HG02885 (cell line): ENCODE results near the gene C5AR1.
"Not testable (repeated sequence)": the region's sequence is repeated elsewhere in the genome, so short reads cannot be mapped to it uniquely, and the experiment has no call there.

Experiments
- ATAC-seq: cut with Tn5 transposase; IDR thresholded peaks from one replicate; pipeline ENCODE4 v1.9.1; 2021; ENCODE audit warnings: mild to moderate bottlenecking; ENCODE audit not compliant: unreplicated experiment, poor library complexity

The C5AR1 gene

GRCh38 chr19:47309608-47310007 lies at the start of gene C5AR1:
C5AR1 (plus strand) TSS chr19:47309861; CDS start chr19:47309896, 35 bp downstream.
- ATAC-seq = no peak

GRCh38 chr19:47260476-47260875 lies 49.2 kb upstream of the C5AR1 start:
- ATAC-seq = no peak

GRCh38 chr19:47261946-47262793 lies 47.5 kb upstream of the C5AR1 start:
- peak; percentile 63 for ATAC-seq

GRCh38 chr19:47264629-47265028 lies 45.0 kb upstream of the C5AR1 start:
- no peak for ATAC-seq

- no peak for ATAC-seq
These were observed 43.2 kb upstream of the C5AR1 start for GRCh38 chr19:47266401-47266941.

- ATAC-seq = no peak
These were observed 42.3 kb upstream of the C5AR1 start for GRCh38 chr19:47267350-47267759.

GRCh38 chr19:47268028-47268427 lies 41.6 kb upstream of the C5AR1 start:
- no peak for ATAC-seq

GRCh38 chr19:47269596-47269995 lies 40.1 kb upstream of the C5AR1 start:
- no peak for ATAC-seq

- ATAC-seq = no peak
These were observed 39.3 kb upstream of the C5AR1 start for GRCh38 chr19:47270408-47270807.

- no peak for ATAC-seq
These were observed 37.7 kb upstream of the C5AR1 start for GRCh38 chr19:47271949-47272348.

- ATAC-seq = no peak
These were observed 37.0 kb upstream of the C5AR1 start for GRCh38 chr19:47272448-47273312.

GRCh38 chr19:47273313-47274070 lies 36.2 kb upstream of the C5AR1 start:
- peak; percentile 64 for ATAC-seq

GRCh38 chr19:47274071-47274890 lies 35.4 kb upstream of the C5AR1 start, which contains the start of gene INAFM1:
INAFM1 (plus strand) TSS chr19:47274885; CDS start chr19:47274920, 35 bp downstream.
- ATAC-seq = peak; percentile 64

- peak; percentile 25 for ATAC-seq
These were observed 34.5 kb upstream of the C5AR1 start for GRCh38 chr19:47274891-47275761.

- ATAC-seq = no peak
These were observed 33.7 kb upstream of the C5AR1 start for GRCh38 chr19:47275791-47276461.

GRCh38 chr19:47276513-47276912 lies 33.1 kb upstream of the C5AR1 start:
- not testable (repeated sequence) for ATAC-seq

GRCh38 chr19:47280183-47280797 lies 29.4 kb upstream of the C5AR1 start:
- no peak for ATAC-seq
